GM19025 (cell line): ENCODE measurements around the gene OR56A1.
"Not testable (repeated sequence)": the region's sequence is repeated elsewhere in the genome, so short reads cannot be mapped to it uniquely, and the experiment has no call there.

Experiments
- ATAC-seq: cut with Tn5 transposase; IDR thresholded peaks from one replicate; pipeline ENCODE4 v1.9.1; 2021; ENCODE audit warnings: mild to moderate bottlenecking, low read depth, moderate library complexity; ENCODE audit not compliant: unreplicated experiment

The OR56A1 gene, protein sequence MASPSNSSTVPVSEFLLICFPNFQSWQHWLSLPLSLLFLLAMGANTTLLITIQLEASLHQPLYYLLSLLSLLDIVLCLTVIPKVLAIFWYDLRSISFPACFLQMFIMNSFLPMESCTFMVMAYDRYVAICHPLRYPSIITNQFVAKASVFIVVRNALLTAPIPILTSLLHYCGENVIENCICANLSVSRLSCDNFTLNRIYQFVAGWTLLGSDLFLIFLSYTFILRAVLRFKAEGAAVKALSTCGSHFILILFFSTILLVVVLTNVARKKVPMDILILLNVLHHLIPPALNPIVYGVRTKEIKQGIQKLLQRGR

DNA sequence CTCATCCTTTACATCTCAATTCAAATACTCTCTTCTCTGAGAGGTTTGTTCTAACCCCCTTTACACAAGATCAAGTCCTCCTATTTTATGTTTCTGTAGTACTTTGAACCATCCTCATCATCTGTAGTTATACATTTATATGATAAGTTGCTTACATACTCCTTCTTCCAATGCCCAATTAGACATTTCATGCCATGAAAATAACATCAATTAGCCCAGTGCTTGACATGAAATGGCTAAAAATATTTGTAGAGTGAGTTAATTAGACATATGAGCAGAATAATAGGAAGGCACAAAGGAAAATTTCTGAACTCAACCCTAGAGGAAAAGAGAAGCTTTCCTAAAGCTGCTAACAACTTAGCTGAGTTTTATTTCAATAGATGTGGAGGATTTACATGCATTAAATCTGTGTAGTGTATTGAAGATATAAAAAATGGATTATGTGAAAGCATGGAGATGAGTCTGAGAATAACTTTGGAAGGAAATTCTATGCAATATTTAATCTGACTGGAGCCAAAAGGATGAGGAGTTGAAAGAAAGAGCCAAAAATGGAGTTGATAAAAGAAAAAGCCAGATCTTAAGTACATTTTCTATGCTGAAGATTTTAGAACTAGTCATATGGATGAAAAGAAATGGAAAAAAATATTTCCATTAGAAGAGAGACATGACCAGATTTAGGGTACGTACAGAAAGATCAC, at the start of gene OR56A1:
Gene OR56A1 (minus strand): TSS at position 51 of the 698 bp plus-strand sequence. CDS start 3,066 bp downstream, outside the sequence.
- no peak for ATAC-seq

DNA sequence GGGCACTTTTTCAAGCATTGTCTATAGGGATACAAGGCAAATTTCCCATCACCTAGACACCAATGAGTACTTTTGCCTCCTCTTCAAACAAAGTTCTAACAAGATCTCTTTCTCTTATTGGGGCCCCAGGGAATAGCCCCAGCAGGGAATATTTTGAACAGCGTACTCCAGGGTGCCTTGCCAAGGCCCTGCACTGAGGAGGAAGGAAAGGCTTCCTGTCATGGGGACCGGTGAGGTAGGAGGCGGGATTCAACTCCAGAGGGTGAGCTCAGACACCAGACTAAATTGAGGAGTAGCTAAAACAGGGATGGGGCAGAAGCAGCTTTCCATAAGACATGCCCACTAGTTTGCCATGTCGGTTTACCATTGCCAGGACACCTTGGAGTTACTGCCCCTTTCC, 48.9 kb upstream of the OR56A1 start:
- no peak for ATAC-seq

DNA sequence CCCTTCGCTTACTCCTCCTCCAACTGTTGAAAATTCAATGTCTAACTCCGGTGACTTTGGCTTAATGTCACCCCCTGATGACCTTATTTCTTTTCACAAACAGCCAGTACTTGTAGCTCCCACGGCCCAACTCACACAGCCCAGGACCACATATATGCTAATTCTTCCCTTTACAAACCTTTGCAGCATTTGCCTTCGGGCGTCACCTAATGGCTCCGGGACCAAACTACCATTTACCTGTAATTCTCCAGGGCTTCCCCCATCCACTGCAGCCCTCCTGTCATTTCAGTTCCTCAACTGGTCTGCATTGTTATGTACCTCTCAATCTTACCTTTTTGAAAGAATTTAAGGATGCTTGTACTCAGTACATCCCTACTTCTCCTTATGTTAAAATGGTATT, 47.2 kb upstream of the OR56A1 start:
- no peak for ATAC-seq

DNA sequence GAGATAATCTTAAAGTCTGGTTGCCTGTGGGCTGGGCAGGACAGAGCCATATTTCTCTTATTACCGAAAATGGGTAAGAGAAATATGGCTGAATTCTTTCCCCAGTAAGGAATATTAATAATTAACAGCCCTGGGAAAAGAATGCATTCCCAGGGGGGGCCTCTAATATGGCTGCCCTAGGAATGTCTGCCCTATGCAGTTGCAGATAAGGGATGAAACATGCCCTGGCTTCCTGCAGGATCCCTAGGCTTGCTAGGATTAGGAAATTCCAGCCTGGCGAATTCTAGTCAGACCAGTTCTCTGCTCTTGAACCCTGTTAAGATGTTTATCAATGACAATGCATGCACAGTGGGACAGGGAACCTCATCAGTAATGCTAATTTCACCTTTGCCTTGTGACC, 45.9 kb upstream of the OR56A1 start:
- not testable (repeated sequence) for ATAC-seq

DNA sequence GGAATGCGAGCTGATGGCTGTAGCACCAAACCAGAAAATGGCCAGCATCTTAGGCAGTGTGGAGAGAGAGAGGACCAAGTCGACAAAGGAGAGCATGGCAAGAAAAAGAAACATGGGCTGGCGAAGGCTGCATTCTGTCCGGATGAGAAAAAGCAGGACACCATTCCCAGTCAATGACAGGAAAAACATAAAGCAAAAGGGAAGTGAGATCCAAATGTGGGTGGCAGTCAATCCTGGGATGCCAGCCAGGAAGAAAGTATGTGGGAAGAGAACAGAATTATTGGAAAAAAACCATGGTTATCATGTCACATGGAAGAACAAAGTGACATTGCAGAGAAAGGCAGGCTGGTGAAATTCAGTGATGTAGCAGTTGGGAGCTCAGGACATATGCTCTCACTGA, 36.9 kb upstream of the OR56A1 start:
- no peak for ATAC-seq

DNA sequence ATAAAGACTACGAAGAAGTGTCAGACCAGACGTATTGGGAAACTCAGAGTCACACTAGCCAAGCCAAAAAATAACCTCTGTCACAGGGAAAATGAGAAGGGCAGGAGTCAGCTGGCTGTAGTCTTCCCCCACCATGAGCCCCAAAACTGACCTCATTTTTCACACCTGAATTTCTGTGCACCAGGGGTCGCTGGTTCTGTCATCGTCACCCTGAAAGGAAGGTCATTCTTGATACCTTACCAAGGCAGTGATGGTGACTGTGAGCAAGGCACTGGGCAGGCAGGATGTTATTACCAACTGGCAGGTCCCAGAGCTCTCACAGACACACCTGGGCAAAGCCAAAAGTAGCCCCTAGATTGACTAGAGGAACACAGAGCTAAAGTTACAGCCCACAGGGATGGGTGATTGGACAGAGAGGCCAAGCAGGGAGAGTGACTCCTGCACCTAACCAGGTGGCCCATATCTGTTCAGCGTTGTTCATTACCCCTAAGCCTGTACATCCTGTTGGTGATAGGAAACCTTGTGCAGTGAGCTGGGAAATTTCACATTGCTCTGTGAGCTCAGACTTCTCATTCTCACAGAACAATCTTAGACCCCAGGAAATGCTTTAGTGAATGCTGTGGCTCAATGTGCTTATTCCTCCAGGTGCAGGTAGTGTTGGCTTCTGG, 32.3 kb upstream of the OR56A1 start:
- no peak for ATAC-seq

DNA sequence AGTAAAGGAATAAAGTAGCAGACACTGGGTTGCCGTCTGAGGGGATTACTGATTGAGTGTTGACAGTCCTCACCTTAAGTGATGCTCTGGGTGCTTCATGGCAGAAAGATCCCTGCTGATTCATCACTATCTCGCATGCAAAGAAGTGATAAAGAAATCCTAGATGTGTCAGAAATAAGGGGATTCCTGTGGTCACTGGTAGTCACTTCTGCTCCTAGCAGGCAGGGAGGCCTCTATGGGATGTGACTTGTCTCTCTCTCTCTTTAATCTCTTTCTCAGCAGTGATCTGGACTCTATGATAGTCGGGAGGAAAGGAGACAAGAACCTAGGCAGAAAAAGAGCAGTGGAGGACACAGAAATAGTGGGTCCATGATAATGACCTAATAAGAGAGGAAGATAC, 30.9 kb upstream of the OR56A1 start:
- ATAC-seq, result no peak

DNA sequence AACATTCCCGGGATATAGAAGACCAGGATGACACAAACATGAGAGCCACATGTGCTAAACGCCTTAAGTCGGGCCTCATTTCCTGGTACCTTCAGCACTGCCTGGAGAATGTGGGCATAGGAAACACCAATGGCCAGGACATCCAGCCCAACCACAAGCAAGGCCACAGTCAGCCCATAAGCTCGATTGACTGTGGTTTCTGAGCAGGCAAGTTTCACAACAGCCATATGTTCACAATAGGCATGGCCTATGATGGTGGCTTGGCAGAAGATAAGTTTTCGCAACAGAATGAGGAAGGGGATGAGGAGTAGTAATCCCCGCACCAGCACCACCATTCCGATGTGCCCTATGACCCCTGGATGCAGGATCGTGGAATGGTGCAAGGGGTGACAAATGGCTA, 26.9 kb upstream of the OR56A1 start:
- no peak for ATAC-seq

DNA sequence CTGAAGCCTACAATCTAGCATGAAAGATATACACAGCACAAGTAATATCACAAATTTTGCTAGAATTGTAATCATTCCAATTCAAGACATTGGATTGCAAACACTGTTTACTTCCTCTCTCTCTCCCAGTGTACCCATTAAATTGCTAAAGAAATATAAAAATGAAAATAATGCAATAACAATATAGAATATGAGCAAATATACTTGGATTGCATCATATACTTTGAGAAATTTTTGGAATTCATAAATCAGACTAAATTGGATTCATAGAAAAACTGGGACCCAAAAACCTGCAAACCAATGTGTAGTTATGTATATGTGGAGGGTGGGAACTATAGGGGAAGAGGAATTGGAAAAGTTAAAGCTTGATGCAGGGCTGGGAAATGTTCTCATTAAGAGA, 25.0 kb upstream of the OR56A1 start:
- no peak for ATAC-seq

DNA sequence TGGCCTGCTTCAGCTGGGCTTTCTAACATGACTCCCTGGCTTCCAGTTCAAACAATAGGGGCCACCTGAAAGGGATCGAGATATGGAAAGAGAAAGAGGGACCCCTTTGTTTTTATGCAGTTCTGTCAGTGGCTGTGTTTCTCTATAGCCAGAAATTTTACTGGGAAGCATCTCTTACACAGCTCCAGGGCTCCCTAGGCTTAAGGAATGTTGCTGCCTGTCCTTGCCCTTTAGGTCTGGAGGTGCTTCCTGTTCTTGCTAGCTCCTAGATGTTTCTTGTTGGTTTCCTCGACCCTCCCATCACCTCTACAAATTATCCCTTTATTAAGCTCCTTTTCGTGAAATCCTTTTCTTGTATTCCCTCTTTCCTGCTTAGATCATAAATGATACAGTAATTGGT, 21.8 kb upstream of the OR56A1 start:
- no peak for ATAC-seq

DNA sequence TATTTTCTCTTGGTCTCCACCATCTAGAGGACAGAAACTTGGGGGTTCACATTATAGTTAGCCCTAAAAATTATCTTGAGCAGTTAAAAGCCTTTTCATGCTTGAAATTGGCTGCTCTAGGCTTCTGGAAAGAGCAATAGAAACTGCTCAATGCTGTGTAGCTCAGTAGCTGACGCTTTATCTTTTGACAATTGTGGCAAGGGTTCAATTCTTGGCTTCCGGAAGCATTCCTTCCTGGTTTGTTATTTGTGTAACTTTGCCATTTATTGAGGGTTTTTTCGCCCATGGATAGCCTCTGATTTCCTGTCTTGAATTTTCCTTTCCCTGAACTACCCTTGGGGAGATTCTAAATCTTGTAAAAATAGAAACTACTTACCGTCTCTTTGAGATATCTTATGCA, 10.3 kb upstream of the OR56A1 start:
- no peak for ATAC-seq

DNA sequence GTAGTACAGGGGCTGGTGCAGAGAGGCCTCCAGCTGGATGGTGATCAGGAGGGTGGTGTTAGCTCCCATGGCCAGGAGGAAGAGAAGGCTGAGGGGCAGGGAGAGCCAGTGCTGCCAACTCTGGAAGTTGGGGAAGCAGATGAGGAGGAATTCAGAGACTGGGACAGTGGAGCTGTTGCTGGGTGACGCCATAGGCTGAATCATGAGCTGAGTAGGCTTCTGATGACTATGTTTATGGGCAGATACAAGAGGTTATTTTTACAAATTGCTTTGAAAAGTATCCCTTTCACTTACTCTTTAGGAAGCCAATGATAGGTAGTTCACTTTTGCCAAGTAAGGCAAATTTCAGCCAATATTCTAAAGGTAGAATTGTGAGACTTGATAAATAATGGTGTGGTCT, 3.1 kb downstream of the OR56A1 start:
- ATAC-seq, result no peak

DNA sequence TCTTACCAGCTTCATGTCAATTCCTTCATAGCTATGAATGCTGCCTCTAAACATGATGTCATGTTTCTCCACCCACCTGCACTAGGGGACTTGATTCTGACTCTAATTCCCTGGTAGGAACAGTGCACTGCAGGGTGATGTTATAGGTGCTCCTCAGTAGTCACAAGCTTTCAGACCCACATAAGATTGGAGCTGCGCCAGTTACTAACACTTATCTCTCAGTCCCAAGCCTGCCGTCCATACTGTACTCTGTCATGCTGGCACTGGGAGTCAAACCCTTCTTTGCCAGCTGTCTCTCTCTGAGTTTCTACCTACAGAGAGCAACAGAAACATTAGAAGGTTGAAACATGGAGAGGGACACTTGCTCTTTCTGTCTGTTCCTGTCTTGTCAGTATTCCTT, 5.5 kb downstream of the OR56A1 start:
- no peak for ATAC-seq

DNA sequence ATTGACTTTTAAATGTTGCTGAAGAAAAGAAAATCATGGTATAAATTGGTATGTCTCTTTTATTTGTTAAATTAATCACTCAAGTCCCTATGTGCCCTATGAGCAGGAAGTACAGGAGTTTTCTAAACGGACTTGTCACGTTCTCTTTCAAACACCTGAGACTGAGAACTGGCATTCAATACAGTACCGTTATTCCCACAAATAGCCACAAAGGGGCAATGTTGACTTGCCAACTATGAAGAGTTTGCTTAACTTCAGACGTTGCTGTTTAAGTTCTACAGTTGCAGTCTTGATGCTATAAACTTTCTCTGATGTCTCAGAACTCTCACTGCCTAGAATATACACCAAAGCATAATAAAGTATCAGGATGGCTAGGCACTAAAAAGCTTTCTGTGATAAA, 7.6 kb downstream of the OR56A1 start:
- ATAC-seq, result no peak

DNA sequence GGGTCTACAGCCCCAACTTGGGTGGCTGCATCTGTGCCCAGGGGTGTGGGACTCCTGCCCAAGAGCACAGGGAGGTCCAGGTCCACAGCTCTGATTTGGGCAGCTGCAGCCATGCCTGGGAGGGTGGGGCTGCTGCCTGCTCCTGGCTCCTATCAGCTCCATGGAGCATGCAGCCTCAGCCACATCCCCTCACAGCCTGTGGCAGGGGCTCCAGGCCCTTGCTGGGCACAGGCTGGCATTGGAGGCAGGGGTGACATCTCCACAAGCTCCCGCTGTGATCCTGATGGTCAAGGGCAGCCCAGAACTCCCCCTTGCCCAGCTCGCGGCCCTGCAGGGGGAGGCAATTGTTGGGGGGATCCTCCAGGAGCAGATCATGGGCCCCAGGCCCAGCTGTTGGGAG, 17.5 kb downstream of the OR56A1 start:
- ATAC-seq, result no peak

DNA sequence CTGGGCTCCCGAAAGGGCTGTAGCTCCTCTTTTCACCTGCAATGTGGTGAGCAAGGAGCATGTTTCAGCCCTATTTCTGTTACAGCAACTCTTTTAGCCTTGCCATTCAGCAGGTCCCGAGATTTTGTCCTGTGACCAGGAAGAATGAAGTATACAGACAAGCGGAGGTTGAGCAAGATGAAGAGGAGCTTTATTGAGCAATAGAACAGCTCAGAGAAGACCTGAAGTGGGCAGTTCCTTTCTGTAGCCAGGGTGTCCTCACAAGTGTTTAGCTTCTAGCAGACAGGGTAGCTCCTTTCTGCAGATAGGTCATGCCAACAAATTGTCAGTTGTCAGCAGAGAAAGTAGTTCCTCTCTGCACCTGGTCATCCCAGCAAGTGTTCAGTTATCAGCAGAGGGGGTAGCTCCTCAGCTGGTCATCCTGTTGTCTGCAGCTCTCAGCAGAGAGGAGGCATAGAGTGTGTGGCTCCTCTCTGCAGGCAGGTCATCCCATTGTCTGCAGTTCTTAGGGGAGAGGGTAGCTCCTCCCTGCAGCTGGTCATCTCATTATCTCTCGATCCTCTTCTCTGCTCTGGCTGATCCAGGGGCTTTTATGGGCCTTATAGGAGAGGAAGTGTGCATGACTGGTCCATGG, 18.4 kb downstream of the OR56A1 start:
- ATAC-seq, result no peak

DNA sequence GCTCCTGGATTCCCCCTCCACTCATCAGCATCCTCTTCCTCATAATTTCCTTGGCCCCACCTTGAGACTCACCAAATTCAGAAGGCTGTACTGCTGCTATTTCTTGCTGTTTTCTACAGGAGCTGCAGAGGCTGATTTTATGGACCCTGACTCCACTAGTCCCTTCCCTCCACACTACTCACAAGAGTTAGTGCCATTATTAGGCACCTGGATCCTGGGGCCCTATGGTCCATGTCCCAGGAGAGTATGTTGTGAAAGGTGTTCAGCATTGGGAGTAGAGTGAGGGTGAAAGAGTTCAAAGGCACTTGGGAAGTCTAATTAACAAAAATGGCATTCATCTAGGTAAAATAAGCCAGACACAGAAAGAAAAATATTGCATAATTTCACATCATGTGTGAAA, 23.7 kb downstream of the OR56A1 start, which contains the start of gene OR56A4:
Gene OR56A4 (minus strand): TSS at position 101 of the 400 bp plus-strand sequence. CDS start 3,954 bp downstream, outside the sequence.
- ATAC-seq, result no peak

DNA sequence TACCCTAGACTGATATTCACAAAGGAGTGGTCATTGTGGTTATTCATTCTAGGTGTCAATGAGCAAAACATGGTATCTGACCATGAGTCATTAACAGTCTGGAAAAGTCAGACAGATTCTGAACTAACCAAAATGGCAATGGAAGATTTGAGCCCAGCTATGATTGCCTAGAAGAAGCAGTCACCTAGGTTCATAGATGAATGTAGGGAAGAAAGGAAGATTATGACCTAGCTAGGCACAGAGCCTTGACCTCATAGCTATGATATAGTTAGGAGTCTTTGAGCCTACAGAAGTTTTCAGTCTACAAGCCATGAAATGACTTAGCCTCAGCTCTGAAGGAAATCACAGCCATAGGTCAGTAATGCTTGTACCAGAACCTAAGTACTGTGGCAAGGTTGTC, 24.2 kb downstream of the OR56A1 start:
- no peak for ATAC-seq

DNA sequence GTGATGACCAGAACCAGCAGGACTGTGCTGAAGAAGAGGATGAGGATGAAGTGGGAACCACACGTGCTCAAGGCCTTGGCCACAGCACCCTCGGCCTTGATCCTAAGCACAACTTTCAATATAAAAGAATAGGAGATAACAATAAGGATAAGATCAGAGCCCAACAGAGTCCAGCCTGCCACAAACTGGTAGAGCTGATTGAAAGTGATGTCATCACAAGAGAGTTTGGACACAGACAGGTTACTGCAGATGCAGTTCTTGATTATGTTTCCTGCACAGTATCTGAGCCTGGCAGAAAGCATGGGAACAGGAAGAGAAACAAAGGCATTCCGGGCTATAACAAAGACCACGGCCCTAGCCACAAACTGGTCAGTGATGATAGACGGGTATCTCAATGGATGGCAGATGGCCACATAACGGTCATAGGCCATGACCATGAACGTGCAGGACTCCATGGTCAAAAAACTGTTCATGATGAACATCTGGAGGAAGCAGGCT, 28.3 kb downstream of the OR56A1 start:
- no peak for ATAC-seq

DNA sequence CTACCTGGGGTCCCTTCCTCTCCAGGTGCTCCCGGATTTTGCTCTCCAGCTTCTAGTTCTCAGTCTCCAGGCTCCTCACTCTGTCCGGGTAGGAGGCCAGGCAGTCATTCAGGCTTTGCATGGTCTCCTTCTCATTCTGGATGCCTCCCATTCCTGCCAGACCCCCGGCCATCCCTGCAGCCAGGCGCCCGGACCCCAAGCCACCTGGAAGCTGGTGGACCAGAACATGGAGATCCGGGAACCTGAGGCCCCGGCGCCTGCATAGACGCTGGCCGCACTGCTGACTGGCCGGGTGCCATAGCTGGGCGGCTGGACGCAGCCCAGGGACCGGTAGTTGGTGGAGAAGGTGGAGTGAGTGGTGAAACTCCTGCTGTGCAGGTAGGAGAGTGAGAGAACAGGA, 35.8 kb downstream of the OR56A1 start:
- no peak for ATAC-seq
